Measurements from ENCODE around the gene ARHGAP44.

Gene ARHGAP44

GRCh38 chr17:12896180-12896785, 107.0 kb downstream of the ARHGAP44 start (continued):
- no peak for TF ChIP-seq ZBTB11 (tag by site-specific recombination; conservative IDR thresholded peaks at IDR 0.05; ENCODE audit: low read depth)

GRCh38 chr17:12898110-12898509, 108.8 kb downstream of the ARHGAP44 start:
- Histone ChIP-seq H3K27ac (ENCODE audit: extremely low read depth, low read depth, low read length) (no peak overlapping the region), H3K9me3 (ENCODE audit: control insufficient read depth, insufficient read depth, low read depth, low read length) (no peaks in the 10 kb centered on the region), H3K4me1 (ENCODE audit: control insufficient read depth, insufficient read depth, low read length) (peaks cover 9% of the 10 kb centered on the region), H3K36me3 (ENCODE audit: control insufficient read depth in 2 of 2, insufficient read depth in 1 of 2, low read length in 2 of 2) (peaks cover 0 to 5% of the 10 kb centered on the region in 2 experiments; a peak in 1 of 3 replicates), H3K4me3 (ENCODE audit: low read depth, low read length) (no peak overlapping the region)
- CTCF ChIA-PET: interaction anchor here (0.6 kb wide), 1 partner anchor 145 kb away, joined by 6 read pairs; no protein-coding TSS in a partner anchor
- TF ChIP-seq ZNF112 (tag by site-specific recombination; IDR thresholded peaks at IDR 0.05) (no peak), PRDM1 (tag by site-specific recombination; IDR thresholded peaks at IDR 0.05) (no peak), ZSCAN18 (tag by site-specific recombination; IDR thresholded peaks at IDR 0.05) (no peak), ZSCAN23 (tag by site-specific recombination; IDR thresholded peaks at IDR 0.05) (no peak), ZNF704 (tag by site-specific recombination; IDR thresholded peaks at IDR 0.05) (no peak), ZNF302 (tag by site-specific recombination; IDR thresholded peaks at IDR 0.05; ENCODE audit: low read depth) (no peak), ZNF366 (tag by site-specific recombination; conservative IDR thresholded peaks at IDR 0.05) (no peak), SCRT2 (tag by site-specific recombination; IDR thresholded peaks at IDR 0.05) (no peak), ZNF433 (tag by site-specific recombination; IDR thresholded peaks at IDR 0.05; ENCODE audit: low read depth) (no peak), BCL11A (tag by site-specific recombination; IDR thresholded peaks at IDR 0.05; ENCODE audit: low read depth) (no peak)
- POLR2A ChIA-PET: no interaction called here

GRCh38 chr17:12899604-12900003, 110.3 kb downstream of the ARHGAP44 start:
- Histone ChIP-seq H3K4me3 (ENCODE audit: low read depth, low read length) (no peak overlapping the region), H3K36me3 (ENCODE audit: control insufficient read depth in 2 of 2, insufficient read depth in 1 of 2, low read length in 2 of 2) (peaks cover 3 to 5% of the 10 kb centered on the region in 2 experiments; a peak in 2 of 3 replicates), H3K9me3 (ENCODE audit: control insufficient read depth, insufficient read depth, low read depth, low read length) (no peaks in the 10 kb centered on the region), H3K4me1 (ENCODE audit: control insufficient read depth, insufficient read depth, low read length) (peaks cover 10% of the 10 kb centered on the region), H3K27ac (ENCODE audit: extremely low read depth, low read depth, low read length) (no peak overlapping the region)
- CTCF ChIA-PET: no interaction called here
- TF ChIP-seq ZNF654 (tag by site-specific recombination; IDR thresholded peaks at IDR 0.05; ENCODE audit: low read depth): no peak
- TF ChIP-seq ZNF423 (tag by site-specific recombination; IDR thresholded peaks at IDR 0.05): no peak
- no peak for TF ChIP-seq ZNF692 (tag by site-specific recombination; IDR thresholded peaks at IDR 0.05)
- TF ChIP-seq ZNF140 (tag by site-specific recombination; IDR thresholded peaks at IDR 0.05): no peak
- no peak for TF ChIP-seq ZEB2 (tag by site-specific recombination; IDR thresholded peaks at IDR 0.05)
- TF ChIP-seq ZNF24 (tag by site-specific recombination; IDR thresholded peaks at IDR 0.05): no peak
- TF ChIP-seq ZNF433 (tag by site-specific recombination; IDR thresholded peaks at IDR 0.05; ENCODE audit: low read depth): no peak
- TF ChIP-seq TRIM28 (IDR thresholded peaks at IDR 0.05; ENCODE audit: borderline replicate concordance, low read length): no peak
- POLR2A ChIA-PET: no interaction called here

All from HEK293 (cell line).